PC-3 (cell line): ENCODE data around the gene DNAJB6. TPM values are rescaled to one million over a fixed set of nuclear protein-coding genes. Genes with fewer than 3 reads are reported as not detected.

ENCODE experiments used
- ATAC-seq: fragments of 200-7000 bp; cut with Tn5 transposase; 2 replicates; pipeline ENCODE4 v1.9.1; 2020; ENCODE audit warnings: mild to moderate bottlenecking, moderate library complexity
- BruUV-seq: library from RNA; stranded (reverse); fragments of 400-500 nt; replicated peaks from 2 replicates; lab custom pipeline; 2021; lab: Mats Ljungman, UMichigan
- CTCF ChIA-PET: fragments of 300-600 bp; sonication (Branson Sonifier 250); formaldehyde crosslinking; loops from one replicate; lab custom pipeline; 2022; ENCODE audit warnings: antibody characterized with exemption; lab: Charles Lee
- POLR2A ChIA-PET: fragments of 300-600 bp; sonication (Branson Sonifier 250); formaldehyde crosslinking; loops from one replicate; lab custom pipeline; 2022; ENCODE audit warnings: antibody characterized with exemption; ENCODE audit not compliant: unreplicated experiment; lab: Charles Lee
- DNase-seq: peaks from one replicate; pipeline ENCODE4 v3.0.0-alpha.2; 2015
- H2AFZ ChIP-seq: fragments of 300-600 bp; sonication (generic); 2 replicates; pipeline ENCODE4 v1.6.0; 2016; ENCODE audit warnings: antibody characterized with exemption, low read length
- H3F3A ChIP-seq: fragments of 300-600 bp; sonication (generic); one replicate; pipeline ENCODE4 v1.6.0; 2017; ENCODE audit warnings: antibody characterized with exemption, low read length, control low read depth, mild to moderate bottlenecking; ENCODE audit not compliant: unreplicated experiment
- H3K27ac ChIP-seq: fragments of 300-600 bp; sonication (generic); 2 replicates; pipeline ENCODE4 v1.5.1; 2016; ENCODE audit warnings: mild to moderate bottlenecking, low read length
- H3K27me3 ChIP-seq: fragments of 300-600 bp; sonication (generic); 2 replicates; pipeline ENCODE4 v1.6.1; 2016; ENCODE audit warnings: low read length, mixed read lengths
- H3K36me3 ChIP-seq: fragments of 300-600 bp; sonication (generic); 2 replicates; pipeline ENCODE4 v1.6.1; 2016; ENCODE audit warnings: low read depth, mixed run types, low read length, mixed read lengths
- H3K4me1 ChIP-seq: fragments of 300-600 bp; sonication (generic); 2 replicates; pipeline ENCODE4 v1.5.1; 2016; ENCODE audit warnings: low read length; ENCODE audit not compliant: insufficient read depth
- H3K4me2 ChIP-seq: fragments of 300-600 bp; sonication (generic); 2 replicates; pipeline ENCODE4 v1.6.0; 2016; ENCODE audit warnings: low read length
- H3K4me3 ChIP-seq: fragments of 300-600 bp; sonication (generic); 2 replicates; pipeline ENCODE4 v1.5.1; 2016; ENCODE audit warnings: mild to moderate bottlenecking, low read length, mixed read lengths
- H3K79me2 ChIP-seq: fragments of 300-600 bp; sonication (generic); 2 replicates; pipeline ENCODE4 v1.6.1; 2017; ENCODE audit warnings: low read length, mixed read lengths
- H3K9ac ChIP-seq: fragments of 300-600 bp; sonication (generic); 2 replicates; pipeline ENCODE4 v1.6.0; 2016; ENCODE audit warnings: mild to moderate bottlenecking, low read length
- H3K9me2 ChIP-seq: fragments of 300-600 bp; sonication (generic); replicated peaks from 2 replicates; pipeline ENCODE4 v1.6.1; 2016; ENCODE audit warnings: mixed run types, low read length, mixed read lengths
- H3K9me3 ChIP-seq: fragments of 300-600 bp; sonication (generic); 2 replicates; pipeline ENCODE4 v1.6.1; 2016; ENCODE audit warnings: low read length, mixed read lengths
- H4K20me1 ChIP-seq: fragments of 300-600 bp; sonication (generic); 2 replicates; pipeline ENCODE4 v1.6.1; 2016; ENCODE audit warnings: low read length, mixed read lengths
- CTCF ChIP-seq: fragments of 300-600 bp; sonication (generic); conservative IDR thresholded peaks from 2 replicates; pipeline ENCODE4 v1.5.1; 2017; ENCODE audit warnings: antibody characterized with exemption, low read depth, mild to moderate bottlenecking, low read length
- EZH2 ChIP-seq: fragments of 300-600 bp; sonication (generic); IDR thresholded peaks from one replicate; pipeline ENCODE4 v1.6.1; 2017; ENCODE audit warnings: antibody characterized with exemption, mild to moderate bottlenecking, low read length; ENCODE audit not compliant: unreplicated experiment
- EZH2phosphoT487 ChIP-seq: fragments of 300-600 bp; sonication (generic); IDR thresholded peaks from 2 replicates; pipeline ENCODE4 v1.6.1; 2018; ENCODE audit warnings: mild to moderate bottlenecking, antibody characterized with exemption, low read length, borderline replicate concordance
- intact Hi-C: fragments of 100-400 bp; cut with micrococcal nuclease; formaldehyde crosslinking; loops from 2 replicates; pipeline ENCODE4 v1.9.0; 2023
- total RNA-seq: library from RNA; depleted of rRNA; stranded (reverse); fragments of >200 nt; gene quantifications from 2 replicates; pipeline ENCODE4 v1.2.3, GENCODE V29; 2014

Gene DNAJB6
- total RNA-seq, 1 experiment from 2014 or later = 151 TPM

DNA sequence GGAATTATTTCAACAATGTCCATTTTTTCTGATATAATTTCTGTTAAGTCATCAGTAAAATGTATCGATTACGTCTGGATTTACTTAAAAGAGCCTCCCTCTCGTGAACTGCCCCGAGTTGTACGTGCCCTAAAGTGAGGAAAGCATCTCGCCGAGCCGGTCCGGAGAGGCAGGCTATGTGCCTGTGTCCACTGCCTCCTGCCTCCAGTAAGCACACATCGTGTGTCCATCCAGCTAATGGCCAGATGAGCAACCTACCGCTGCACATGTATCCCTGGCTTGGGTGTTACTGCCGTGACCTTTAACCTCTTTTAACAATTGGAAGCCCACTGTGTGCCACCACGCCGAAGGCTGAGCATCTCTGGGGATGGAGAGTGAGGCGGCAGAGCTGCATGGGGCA, 23.2 kb upstream of the DNAJB6 start:
- DNase-seq = no peak
- H3K4me3 ChIP-seq = no peak overlapping the region
- POLR2A ChIA-PET = no interaction called here
- no peaks in the 10 kb centered on the region for H3K9me2 ChIP-seq
- H3K36me3 ChIP-seq = no peaks in the 10 kb centered on the region
- peaks cover 21% of the 10 kb centered on the region for H3F3A ChIP-seq
- intact Hi-C loops = no loop called here
- H3K27me3 ChIP-seq = no peaks in the 10 kb centered on the region
- TF ChIP-seq CTCF (no peak), EZH2phosphoT487 (no peak), EZH2 (no peak)
- no peaks in the 10 kb centered on the region for H3K79me2 ChIP-seq
- no peak overlapping the region for H3K4me2 ChIP-seq
- ATAC-seq = no peak
- H3K9me3 ChIP-seq = no peaks in the 10 kb centered on the region
- CTCF ChIA-PET = no interaction called here
- no TSS peak for BruUV-seq
- H3K27ac ChIP-seq = no peak overlapping the region
- peaks cover 33% of the 10 kb centered on the region for H3K4me1 ChIP-seq
- no peak overlapping the region for H2AFZ ChIP-seq
- H3K9ac ChIP-seq = no peak overlapping the region
- H4K20me1 ChIP-seq = no peaks in the 10 kb centered on the region

DNA sequence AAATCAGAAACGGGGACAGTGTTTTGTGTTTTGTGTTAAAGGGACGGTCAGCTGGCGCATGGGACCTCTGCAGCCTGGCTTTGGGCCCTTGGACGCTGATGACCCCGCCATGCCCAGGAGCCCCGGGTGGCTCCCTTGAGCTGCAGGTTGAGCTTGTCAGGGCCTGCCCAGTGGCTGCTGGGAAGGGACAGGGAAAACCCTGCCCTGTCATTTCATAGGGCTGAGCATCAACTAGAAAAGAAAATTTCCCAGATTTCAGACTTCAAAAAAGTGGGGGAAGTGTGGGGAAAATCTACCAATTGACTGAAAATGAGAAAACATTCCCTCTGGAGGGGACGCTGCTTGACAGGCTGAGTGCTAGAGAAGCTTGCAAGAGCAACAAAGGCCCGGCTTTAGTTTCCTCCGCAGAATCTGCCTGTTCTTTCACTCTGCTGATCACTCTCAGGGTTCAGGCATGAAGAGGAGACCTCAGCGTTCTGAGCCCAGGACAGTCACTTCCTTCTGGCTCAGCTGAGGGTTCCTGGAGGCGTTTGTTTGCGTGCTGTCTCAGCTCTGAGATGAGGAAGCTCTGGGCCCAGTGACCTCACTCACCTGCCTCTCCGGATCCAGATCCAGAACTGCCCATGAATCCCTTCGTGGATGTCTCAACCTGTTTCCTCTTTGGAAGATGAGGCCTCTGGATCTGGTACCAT, 18.6 kb upstream of the DNAJB6 start:
- POLR2A ChIA-PET = interaction anchor here (0.6 to 0.7 kb wide), 4 partner anchors 11 to 200 kb away, joined by 4 to 5 read pairs (median 4); no protein-coding TSS in a partner anchor
- Histone ChIP-seq H4K20me1 (no peaks in the 10 kb centered on the region), H3K9me2 (no peaks in the 10 kb centered on the region), H3F3A (no peaks in the 10 kb centered on the region), H3K9ac (peak overlapping the region; percentile 39), H3K79me2 (no peaks in the 10 kb centered on the region), H3K36me3 (no peaks in the 10 kb centered on the region), H3K27me3 (no peaks in the 10 kb centered on the region), H3K4me3 (no peak overlapping the region), H2AFZ (peak overlapping the region; percentile 59), H3K9me3 (no peaks in the 10 kb centered on the region), H3K4me1 (peaks cover 10% of the 10 kb centered on the region), H3K4me2 (peak overlapping the region; percentile 35), H3K27ac (peak overlapping the region; percentile 76)
- CTCF ChIA-PET = interaction anchor here (1.2 kb wide), 1 partner anchor 21 kb away, joined by 6 read pairs; no protein-coding TSS in a partner anchor
- intact Hi-C loops = loop anchor here (2.0 kb wide), 1 partner anchor 17 kb away; no protein-coding TSS in a partner anchor
- peak; percentile 76 for DNase-seq
- no TSS peak for BruUV-seq
- TF ChIP-seq CTCF (no peak), EZH2 (no peak), EZH2phosphoT487 (no peak)
- peak; percentile 100 for ATAC-seq

- POLR2A ChIA-PET = interaction anchor here (0.6 kb wide), 1 partner anchor 18 kb away, joined by 3 read pairs; no protein-coding TSS in a partner anchor
- no peak overlapping the region for H3K27ac ChIP-seq
- no TSS peak for BruUV-seq
These were observed 16.2 kb upstream of the DNAJB6 start for GRCh38 chr7:157320608-157320980.

More at GRCh38 chr7:157320608-157320980, 16.2 kb upstream of the DNAJB6 start:
- no peaks in the 10 kb centered on the region for H3F3A ChIP-seq
- intact Hi-C loops = no loop called here
- H3K9me2 ChIP-seq = no peaks in the 10 kb centered on the region
- no peak overlapping the region for H3K4me2 ChIP-seq
- H3K27me3 ChIP-seq = no peaks in the 10 kb centered on the region
- ATAC-seq (no peak), DNase-seq (no peak)
- no peak overlapping the region for H3K9ac ChIP-seq
- TF ChIP-seq EZH2 = no peak
- TF ChIP-seq CTCF = no peak
- no peak for TF ChIP-seq EZH2phosphoT487
- H3K4me3 ChIP-seq = no peak overlapping the region
- peaks cover 10% of the 10 kb centered on the region for H3K4me1 ChIP-seq
- no peaks in the 10 kb centered on the region for H3K9me3 ChIP-seq
- CTCF ChIA-PET = no interaction called here
- H4K20me1 ChIP-seq = no peaks in the 10 kb centered on the region
- H3K36me3 ChIP-seq = no peaks in the 10 kb centered on the region
- H2AFZ ChIP-seq = no peak overlapping the region
- no peaks in the 10 kb centered on the region for H3K79me2 ChIP-seq
